Chondrocyte (in vitro differentiated cells): ENCODE measurements around the gene UBE3A. TPM values are rescaled to one million over a fixed set of nuclear protein-coding genes. Genes with fewer than 3 reads are reported as not detected.

Source experiments
- DNase-seq: peaks from one replicate; pipeline ENCODE4 v3.0.0; 2021; ENCODE audit warnings: mixed read lengths, low spot score
- H3K27ac Mint-ChIP-seq: one replicate; pipeline ENCODE4 v1.8.0; 2021; ENCODE audit warnings: mild to moderate bottlenecking, moderate library complexity, mixed read lengths; ENCODE audit not compliant: unreplicated experiment
- H3K27me3 Mint-ChIP-seq: 2 replicates; pipeline ENCODE4 v1.8.0; 2021; ENCODE audit warnings: low read depth, mixed read lengths
- H3K36me3 Mint-ChIP-seq: 2 replicates; pipeline ENCODE4 v1.8.0; 2021; ENCODE audit warnings: low read depth, mixed read lengths
- H3K4me1 Mint-ChIP-seq: 2 replicates; pipeline ENCODE4 v1.8.0; 2021; ENCODE audit warnings: low read depth, mild to moderate bottlenecking, mixed read lengths
- H3K4me3 Mint-ChIP-seq: one replicate; pipeline ENCODE4 v1.8.0; 2021; ENCODE audit warnings: mild to moderate bottlenecking, moderate library complexity, mixed read lengths; ENCODE audit not compliant: unreplicated experiment
- H3K9me3 Mint-ChIP-seq: 2 replicates; pipeline ENCODE4 v1.8.0; 2021; ENCODE audit warnings: low read depth, mixed read lengths
- CTCF ChIP-seq: fragments of 200-600 bp; sonication (generic); IDR thresholded peaks from 2 replicates; pipeline ENCODE4 v1.5.0; 2021; ENCODE audit warnings: antibody characterized with exemption, mild to moderate bottlenecking, moderate library complexity
- total RNA-seq: library from RNA; stranded (reverse); gene quantifications from 3 replicates; pipeline ENCODE4 v1.2.1, GENCODE V29; 2021

The UBE3A gene
- total RNA-seq, 1 donor from 2014 or later = 75.9 TPM

GRCh38 chr15:25368850-25369249, 70.0 kb downstream of the UBE3A start:
- no peak for DNase-seq
- no peak for TF ChIP-seq CTCF
- H3K27ac Mint-ChIP-seq = no peak overlapping the region
- peaks cover 22% of the 10 kb centered on the region for H3K4me1 Mint-ChIP-seq
- H3K4me3 Mint-ChIP-seq = no peak overlapping the region
- no peaks in the 10 kb centered on the region for H3K27me3 Mint-ChIP-seq
- peaks cover 16% of the 10 kb centered on the region for H3K36me3 Mint-ChIP-seq
- no peaks in the 10 kb centered on the region for H3K9me3 Mint-ChIP-seq

- TF ChIP-seq CTCF = no peak
- Mint-ChIP-seq H3K4me1 (peaks cover 15% of the 10 kb centered on the region), H3K27me3 (no peaks in the 10 kb centered on the region), H3K4me3 (no peak overlapping the region), H3K36me3 (peaks cover 7% of the 10 kb centered on the region), H3K27ac (no peak overlapping the region), H3K9me3 (no peaks in the 10 kb centered on the region)
- DNase-seq = no peak
These were observed 72.8 kb downstream of the UBE3A start for GRCh38 chr15:25366058-25366457.

GRCh38 chr15:25362545-25362944, 76.3 kb downstream of the UBE3A start:
- TF ChIP-seq CTCF = no peak
- Mint-ChIP-seq H3K9me3 (no peaks in the 10 kb centered on the region), H3K27ac (no peak overlapping the region), H3K4me3 (no peak overlapping the region), H3K36me3 (peaks cover 4% of the 10 kb centered on the region), H3K27me3 (no peaks in the 10 kb centered on the region), H3K4me1 (peaks cover 10% of the 10 kb centered on the region)
- DNase-seq = no peak

- H3K4me1 Mint-ChIP-seq = peaks cover 10% of the 10 kb centered on the region
- peaks cover 13% of the 10 kb centered on the region for H3K9me3 Mint-ChIP-seq
- DNase-seq = no peak
- H3K36me3 Mint-ChIP-seq = peaks cover 17% of the 10 kb centered on the region
- no peak for TF ChIP-seq CTCF
- no peaks in the 10 kb centered on the region for H3K27me3 Mint-ChIP-seq
- no peak overlapping the region for H3K4me3 Mint-ChIP-seq
- H3K27ac Mint-ChIP-seq = no peak overlapping the region
These were observed 91.1 kb downstream of the UBE3A start for GRCh38 chr15:25347707-25348106.

- no peak overlapping the region for H3K27ac Mint-ChIP-seq
- H3K4me1 Mint-ChIP-seq = peaks cover 13% of the 10 kb centered on the region
- no peak for TF ChIP-seq CTCF
- no peak for DNase-seq
- H3K36me3 Mint-ChIP-seq = peaks cover 21% of the 10 kb centered on the region
- peaks cover 13% of the 10 kb centered on the region for H3K9me3 Mint-ChIP-seq
- H3K27me3 Mint-ChIP-seq = no peaks in the 10 kb centered on the region
- no peak overlapping the region for H3K4me3 Mint-ChIP-seq
These were observed 92.5 kb downstream of the UBE3A start for GRCh38 chr15:25346371-25346770.
